T-helper 17 cell (primary cell): Measurements from ENCODE around the gene PITPNB. TPM values are rescaled to one million over a fixed set of nuclear protein-coding genes. Genes with fewer than 3 reads are reported as not detected.

Experiments used
- ATAC-seq: fragments of 150-1000 bp; cut with Tn5 transposase; 2 replicates; pipeline ENCODE4 v1.10.0; 2021; ENCODE audit warnings: mild to moderate bottlenecking, moderate library complexity
- DNase-seq, 3 donors: peaks; one replicate each; pipeline versions ENCODE4 v3.0.0 to v3.0.0-alpha.2; 2020 to 2021
- H3K9me3 ChIP-seq: one replicate; pipeline ENCODE4 v1.7.0; 2013; ENCODE audit warnings: low read length, mild to moderate bottlenecking; ENCODE audit not compliant: control insufficient read depth, poor library complexity, severe bottlenecking
- H3K27ac Mint-ChIP-seq: one replicate; pipeline ENCODE4 v1.8.0; 2022; ENCODE audit warnings: mild to moderate bottlenecking, moderate library complexity, mixed read lengths
- H3K27me3 Mint-ChIP-seq: one replicate; pipeline ENCODE4 v1.8.0; 2022; ENCODE audit warnings: mixed read lengths
- H3K36me3 Mint-ChIP-seq: one replicate; pipeline ENCODE4 v1.8.0; 2022; ENCODE audit warnings: low read depth, mixed read lengths
- H3K4me1 Mint-ChIP-seq: one replicate; pipeline ENCODE4 v1.8.0; 2022; ENCODE audit warnings: mild to moderate bottlenecking, mixed read lengths
- H3K4me3 Mint-ChIP-seq: one replicate; pipeline ENCODE4 v1.8.0; 2022; ENCODE audit warnings: mild to moderate bottlenecking, moderate library complexity, mixed read lengths
- total RNA-seq, 4 donors: library from RNA in 2 of 4; stranded (reverse) in 2 of 4; gene quantifications; one replicate each; pipeline ENCODE4 v1.2.3 and lab custom pipeline; 2022 to 2026

The PITPNB gene
- total RNA-seq (10 to 100 TPM; 54.5 to 72.2 TPM), total RNA-seq (lab: John Stamatoyannopoulos, UW) (29.7 to 30.7 reads per million in 2 donors)

GRCh38 chr22:27919222-27919941 lies at the start of gene PITPNB:
Gene PITPNB (minus strand): TSS chr22:27919256. CDS start chr22:27919191, 65 bp downstream.
- DNase-seq (peak; percentile 99), ATAC-seq (peak; percentile 90)
- no peaks in the 10 kb centered on the region for H3K27me3 Mint-ChIP-seq
- peaks cover 54% of the 10 kb centered on the region for H3K4me1 Mint-ChIP-seq
- H3K9me3 ChIP-seq, result no peaks in the 10 kb centered on the region
- H3K4me3 Mint-ChIP-seq, result peak within 1 kb of the TSS; percentile 97
- peaks cover 6% of the 10 kb centered on the region for H3K36me3 Mint-ChIP-seq
- H3K27ac Mint-ChIP-seq, result peak within 1 kb of the TSS; percentile 98

DNA sequence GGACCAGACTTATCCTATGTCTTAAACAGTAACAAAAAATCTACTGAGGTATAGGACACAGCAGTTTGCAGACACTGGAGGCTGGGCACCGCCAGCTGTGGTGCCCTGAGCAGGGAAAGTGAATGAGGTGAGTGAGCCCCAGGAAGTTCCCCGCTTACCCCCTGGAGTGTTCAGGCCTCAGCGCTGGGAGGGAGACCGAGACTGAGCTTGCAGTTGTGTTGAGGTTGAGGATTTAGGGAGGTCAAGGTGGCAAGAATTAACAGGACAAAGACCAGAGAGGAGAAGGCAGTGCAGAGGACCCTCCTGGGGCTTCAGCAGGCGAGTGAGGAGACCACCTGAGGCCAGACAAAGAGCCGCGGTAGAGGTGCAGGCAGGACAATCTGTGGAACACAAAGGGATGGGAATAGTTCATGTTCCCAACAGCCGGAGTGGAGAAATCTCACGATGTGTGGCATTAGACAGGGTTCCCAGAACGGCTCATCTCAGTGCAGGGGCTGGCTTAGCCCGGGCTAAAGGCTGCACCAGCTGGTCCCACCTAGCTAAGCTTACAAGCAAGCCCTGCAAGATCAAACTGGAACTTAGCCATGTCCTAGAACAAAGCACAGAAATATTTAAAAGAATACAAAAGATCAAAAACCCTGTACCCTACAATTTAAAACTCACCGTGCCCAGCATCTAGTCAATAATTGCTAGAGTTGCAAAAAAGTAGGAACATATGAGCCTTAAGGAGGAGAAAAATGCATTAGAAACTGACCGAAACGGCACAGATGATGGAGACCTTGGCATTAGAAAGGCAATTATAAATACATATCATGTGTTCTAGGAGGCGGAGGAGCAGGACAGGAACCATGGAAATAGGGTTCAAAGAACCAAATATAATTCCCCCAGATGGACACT lies 47.4 kb upstream of the PITPNB start:
- H3K27me3 Mint-ChIP-seq, result no peaks in the 10 kb centered on the region
- DNase-seq (no peak), ATAC-seq (no peak)
- no peaks in the 10 kb centered on the region for H3K9me3 ChIP-seq
- H3K27ac Mint-ChIP-seq, result no peak overlapping the region
- no peaks in the 10 kb centered on the region for H3K36me3 Mint-ChIP-seq
- H3K4me3 Mint-ChIP-seq, result no peak overlapping the region
- peaks cover 4% of the 10 kb centered on the region for H3K4me1 Mint-ChIP-seq

GRCh38 chr22:27962268-27963044 lies 43.4 kb upstream of the PITPNB start:
- ATAC-seq (no peak), DNase-seq (no peak)
- H3K9me3 ChIP-seq, result no peaks in the 10 kb centered on the region
- Mint-ChIP-seq H3K27ac (no peak overlapping the region), H3K4me3 (no peak overlapping the region), H3K27me3 (no peaks in the 10 kb centered on the region), H3K4me1 (peaks cover 4% of the 10 kb centered on the region), H3K36me3 (no peaks in the 10 kb centered on the region)

DNA sequence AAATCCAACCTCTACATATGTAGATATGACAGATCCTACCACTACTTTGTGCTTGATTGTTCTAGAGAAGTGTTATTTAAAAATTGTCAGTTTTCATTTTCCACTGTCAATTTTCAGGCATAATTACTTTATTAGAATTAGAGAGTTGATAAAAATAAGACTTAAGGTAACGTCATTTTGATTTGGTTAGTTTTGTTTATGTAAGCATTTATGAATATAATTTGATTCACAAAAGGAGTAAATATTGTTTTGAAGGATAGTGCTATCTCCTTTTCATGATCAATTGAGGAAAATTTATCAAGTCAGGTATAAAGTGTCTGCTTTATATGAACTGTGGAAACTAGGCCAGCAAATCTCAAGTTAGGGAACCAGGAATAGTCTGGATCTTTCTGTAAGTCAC lies 42.6 kb upstream of the PITPNB start:
- ATAC-seq, result no peak
- Mint-ChIP-seq H3K36me3 (no peaks in the 10 kb centered on the region), H3K4me1 (peaks cover 4% of the 10 kb centered on the region), H3K27me3 (no peaks in the 10 kb centered on the region), H3K4me3 (no peak overlapping the region), H3K27ac (no peak overlapping the region)
- no peak for DNase-seq
- no peaks in the 10 kb centered on the region for H3K9me3 ChIP-seq

GRCh38 chr22:27961182-27961581 lies 42.1 kb upstream of the PITPNB start:
- Mint-ChIP-seq H3K27ac (peak overlapping the region; percentile 27), H3K36me3 (no peaks in the 10 kb centered on the region), H3K27me3 (no peaks in the 10 kb centered on the region), H3K4me3 (no peak overlapping the region), H3K4me1 (peaks cover 4% of the 10 kb centered on the region)
- ATAC-seq (no peak), DNase-seq (no peak)
- no peaks in the 10 kb centered on the region for H3K9me3 ChIP-seq

DNA sequence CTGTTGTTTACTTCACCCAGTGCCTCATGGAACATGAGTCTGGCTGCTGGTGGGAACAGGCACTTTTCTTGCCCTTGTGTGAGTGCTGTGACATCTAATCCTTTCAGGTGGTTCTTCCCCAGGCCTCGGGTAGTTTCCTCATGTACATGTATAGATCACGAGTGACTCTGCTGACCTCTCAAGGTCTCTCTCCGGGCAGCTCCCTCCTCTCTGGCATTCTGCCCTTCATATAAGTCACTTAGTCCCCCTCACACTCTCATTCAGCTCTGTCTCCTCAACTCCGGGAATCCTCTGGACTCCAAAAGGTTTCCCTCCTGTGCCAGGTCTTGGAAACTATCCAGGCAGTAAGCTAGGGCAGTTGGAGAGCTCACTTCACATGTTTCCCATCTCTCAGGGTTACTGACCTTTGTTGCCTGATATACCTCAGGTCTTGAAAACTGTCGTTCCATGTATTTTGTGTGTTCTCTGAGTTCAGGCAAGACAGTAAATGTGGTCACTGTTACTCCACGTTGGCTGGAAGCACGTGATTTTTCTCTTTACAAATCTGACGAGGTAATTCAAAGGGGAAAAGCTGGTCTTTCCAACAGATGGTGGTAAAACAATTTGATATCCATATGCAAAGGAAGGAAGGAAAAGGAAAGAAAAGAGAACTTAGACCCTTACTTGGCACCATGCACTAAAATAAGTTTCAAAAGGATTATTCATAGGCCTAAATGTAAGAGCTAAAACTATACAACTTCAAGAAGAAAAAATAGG lies 40.5 kb upstream of the PITPNB start:
- H3K9me3 ChIP-seq, result no peaks in the 10 kb centered on the region
- no peaks in the 10 kb centered on the region for H3K27me3 Mint-ChIP-seq
- DNase-seq, result no peak
- no peaks in the 10 kb centered on the region for H3K4me1 Mint-ChIP-seq
- no peak overlapping the region for H3K27ac Mint-ChIP-seq
- no peak for ATAC-seq
- no peak overlapping the region for H3K4me3 Mint-ChIP-seq
- no peaks in the 10 kb centered on the region for H3K36me3 Mint-ChIP-seq

DNA sequence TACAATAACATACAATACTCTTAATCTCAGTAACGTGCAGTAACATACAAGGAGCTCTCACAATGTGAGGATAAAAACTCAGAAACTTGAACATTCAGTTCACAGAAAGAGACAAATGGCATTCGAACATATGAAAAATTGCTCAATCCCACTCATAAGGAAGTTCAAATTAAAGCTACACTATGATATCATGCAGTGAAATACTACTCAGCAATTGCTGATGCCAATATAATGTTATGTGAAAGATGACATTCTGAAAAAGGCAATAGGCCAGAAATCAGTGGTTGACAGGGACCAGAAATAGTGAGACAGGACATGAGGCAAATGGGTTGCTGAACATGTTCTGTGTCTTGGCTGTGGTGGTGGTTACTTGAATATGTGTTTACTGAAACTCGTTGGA lies 33.7 kb upstream of the PITPNB start:
- H3K27me3 Mint-ChIP-seq, result no peaks in the 10 kb centered on the region

DNA sequence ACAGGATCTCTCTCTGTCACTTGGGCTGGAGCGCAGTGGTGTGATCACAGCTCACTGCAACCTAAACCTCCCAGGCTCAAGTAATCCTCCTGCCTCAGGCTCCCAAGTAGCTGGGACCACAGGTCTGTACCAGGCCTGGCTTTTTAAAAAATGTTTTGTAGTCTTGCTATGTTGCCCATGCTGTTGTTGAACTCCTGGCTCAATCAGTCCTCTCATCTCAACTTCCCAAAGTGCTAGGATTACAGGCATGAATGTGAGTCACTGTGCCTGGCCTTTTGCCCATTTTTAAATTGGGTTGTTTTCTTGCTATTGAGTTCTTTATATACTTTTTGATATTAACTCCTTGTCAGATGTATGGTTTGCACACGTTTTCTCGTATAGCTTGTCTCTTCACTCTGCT lies 33.0 kb upstream of the PITPNB start:
- no peak overlapping the region for H3K27ac Mint-ChIP-seq
- ATAC-seq, result no peak
- no peak for DNase-seq
- no peaks in the 10 kb centered on the region for H3K27me3 Mint-ChIP-seq
- H3K9me3 ChIP-seq, result no peaks in the 10 kb centered on the region
- no peak overlapping the region for H3K4me3 Mint-ChIP-seq
- H3K4me1 Mint-ChIP-seq, result peaks cover 1% of the 10 kb centered on the region
- peaks cover 4% of the 10 kb centered on the region for H3K36me3 Mint-ChIP-seq

More for the DNA sequence above, 33.7 kb upstream of the PITPNB start:
- no peak overlapping the region for H3K27ac Mint-ChIP-seq
- DNase-seq, result no peak
- no peaks in the 10 kb centered on the region for H3K9me3 ChIP-seq
- H3K36me3 Mint-ChIP-seq, result no peaks in the 10 kb centered on the region
- no peak for ATAC-seq
- H3K4me3 Mint-ChIP-seq, result no peak overlapping the region
- H3K4me1 Mint-ChIP-seq, result no peaks in the 10 kb centered on the region

DNA sequence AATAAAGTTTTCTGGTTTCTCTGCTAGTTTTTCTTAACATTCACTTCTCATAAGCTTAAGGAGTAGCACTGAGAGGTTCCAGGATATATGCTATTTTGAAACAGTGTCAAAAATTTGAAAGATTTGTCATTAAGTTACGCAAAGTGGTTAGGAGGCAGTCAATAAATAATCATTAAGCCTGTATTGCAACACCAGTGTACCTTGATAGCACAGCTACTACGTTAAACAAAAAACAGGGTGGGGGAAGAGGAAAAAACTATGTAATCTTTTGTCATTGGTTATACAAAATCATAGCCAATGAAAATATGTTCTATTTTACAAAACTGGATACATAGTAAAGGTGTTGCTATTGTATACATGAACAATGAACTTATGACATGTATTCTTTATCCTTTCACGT lies 30.4 kb upstream of the PITPNB start:
- H3K9me3 ChIP-seq, result no peaks in the 10 kb centered on the region
- Mint-ChIP-seq H3K4me1 (peaks cover 4% of the 10 kb centered on the region), H3K27me3 (no peaks in the 10 kb centered on the region), H3K27ac (no peak overlapping the region), H3K4me3 (no peak overlapping the region), H3K36me3 (peaks cover 9% of the 10 kb centered on the region)
- no peak for DNase-seq
- ATAC-seq, result no peak

GRCh38 chr22:27948569-27948968 lies 29.5 kb upstream of the PITPNB start:
- DNase-seq (no peak), ATAC-seq (no peak)
- Mint-ChIP-seq H3K27me3 (no peaks in the 10 kb centered on the region), H3K4me3 (no peak overlapping the region), H3K27ac (no peak overlapping the region), H3K4me1 (peaks cover 6% of the 10 kb centered on the region), H3K36me3 (peaks cover 9% of the 10 kb centered on the region)
- H3K9me3 ChIP-seq, result no peaks in the 10 kb centered on the region

GRCh38 chr22:27947448-27947847 lies 28.4 kb upstream of the PITPNB start:
- Mint-ChIP-seq H3K36me3 (peaks cover 9% of the 10 kb centered on the region), H3K4me3 (no peak overlapping the region), H3K27me3 (no peaks in the 10 kb centered on the region), H3K4me1 (peaks cover 6% of the 10 kb centered on the region), H3K27ac (peak overlapping the region; percentile 43)
- DNase-seq (no peak), ATAC-seq (no peak)
- no peaks in the 10 kb centered on the region for H3K9me3 ChIP-seq

GRCh38 chr22:27941143-27941542 lies 22.1 kb upstream of the PITPNB start:
- DNase-seq (no peak), ATAC-seq (no peak)
- Mint-ChIP-seq H3K4me3 (no peak overlapping the region), H3K27ac (no peak overlapping the region), H3K36me3 (peaks cover 11% of the 10 kb centered on the region), H3K27me3 (no peaks in the 10 kb centered on the region), H3K4me1 (peaks cover 9% of the 10 kb centered on the region)
- no peaks in the 10 kb centered on the region for H3K9me3 ChIP-seq
